Breast epithelium (tissue), 3 donors: ENCODE data around the gene SSX2IP.

Source experiments
- POLR2A ChIP-seq: fragments of 450-650 bp; IDR thresholded peaks from one replicate; pipeline ENCODE4 v1.6.1; 2016; ENCODE audit warnings: antibody characterized with exemption, mild to moderate bottlenecking, moderate library complexity
- POLR2AphosphoS5 ChIP-seq, 3 donors: sonication (generic); formaldehyde crosslinking; IDR thresholded peaks; one replicate each; pipeline ENCODE4 v1.6.1; 2017; ENCODE audit warnings: antibody characterized with exemption in 3 of 3
- TF ChIP-seq, protein P1 (sequence below), 3 donors: fragments of 450-650 bp; IDR thresholded peaks; one replicate each; pipeline ENCODE4 v1.5.1; 2016 to 2017; ENCODE audit warnings: antibody characterized with exemption in 3 of 3, mild to moderate bottlenecking in 3 of 3, moderate library complexity in 3 of 3

DNA sequence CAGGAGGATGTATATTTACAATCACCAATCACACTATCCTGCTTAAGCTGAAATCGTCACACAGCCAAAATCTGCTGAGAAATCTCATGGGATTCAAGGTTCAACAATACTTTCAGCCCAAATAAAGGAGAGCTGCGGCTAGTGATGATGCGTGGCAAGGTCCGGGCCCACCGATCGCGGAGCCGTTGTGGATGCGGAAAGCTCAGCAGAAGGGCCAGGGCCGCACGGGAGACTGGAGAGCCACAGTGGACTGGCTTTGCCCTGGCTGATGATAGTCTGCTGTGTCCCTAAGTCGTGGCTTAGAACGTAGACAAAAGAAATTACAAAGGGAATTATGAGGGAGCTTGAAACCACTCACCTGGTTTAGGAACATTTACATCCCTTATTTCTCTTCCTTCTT lies 48.0 kb upstream of the SSX2IP start:
- TF ChIP-seq, protein P1, sequence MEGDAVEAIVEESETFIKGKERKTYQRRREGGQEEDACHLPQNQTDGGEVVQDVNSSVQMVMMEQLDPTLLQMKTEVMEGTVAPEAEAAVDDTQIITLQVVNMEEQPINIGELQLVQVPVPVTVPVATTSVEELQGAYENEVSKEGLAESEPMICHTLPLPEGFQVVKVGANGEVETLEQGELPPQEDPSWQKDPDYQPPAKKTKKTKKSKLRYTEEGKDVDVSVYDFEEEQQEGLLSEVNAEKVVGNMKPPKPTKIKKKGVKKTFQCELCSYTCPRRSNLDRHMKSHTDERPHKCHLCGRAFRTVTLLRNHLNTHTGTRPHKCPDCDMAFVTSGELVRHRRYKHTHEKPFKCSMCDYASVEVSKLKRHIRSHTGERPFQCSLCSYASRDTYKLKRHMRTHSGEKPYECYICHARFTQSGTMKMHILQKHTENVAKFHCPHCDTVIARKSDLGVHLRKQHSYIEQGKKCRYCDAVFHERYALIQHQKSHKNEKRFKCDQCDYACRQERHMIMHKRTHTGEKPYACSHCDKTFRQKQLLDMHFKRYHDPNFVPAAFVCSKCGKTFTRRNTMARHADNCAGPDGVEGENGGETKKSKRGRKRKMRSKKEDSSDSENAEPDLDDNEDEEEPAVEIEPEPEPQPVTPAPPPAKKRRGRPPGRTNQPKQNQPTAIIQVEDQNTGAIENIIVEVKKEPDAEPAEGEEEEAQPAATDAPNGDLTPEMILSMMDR (IDR thresholded peaks at IDR 0.05) = no peak
- TF ChIP-seq POLR2AphosphoS5 (IDR thresholded peaks at IDR 0.05) (no peak), POLR2A (no peak)
